ENCODE data around the gene LMBRD1. TPM values are rescaled to one million over a fixed set of nuclear protein-coding genes. Genes with fewer than 3 reads are reported as not detected.

LMBRD1 gene
- total and polyA plus RNA-seq, 2 of the 8 experiments (the other 6 are each of a cell fraction or from before 2014, with no cell fraction given) = 9.1 to 16.8 TPM

GRCh38 chr6:69704916-69705315 is 91.9 kb downstream of the LMBRD1 start:
- H3K36me3 ChIP-seq (ENCODE audit: control insufficient read depth in 2 of 4, insufficient read depth in 4 of 4, low read length in 3 of 4) = no peaks in the 10 kb centered on the region; a peak in 1 of 8 replicates
- H3K4me2 ChIP-seq (ENCODE audit: insufficient read depth in 1 of 2, low read depth in 2 of 2, low read length in 2 of 2) = no peak overlapping the region
- ChIA-PET CTCF (ENCODE audit: partially characterized antibody) (interaction anchor here (0.9 kb wide), 1 partner anchor 25 kb away, joined by 4 read pairs; no protein-coding TSS in a partner anchor), POLR2A (ENCODE audit: partially characterized antibody) (no interaction called here)
- WGBS, 2 experiments (ENCODE audit: extremely low coverage in 1 of 2, insufficient coverage in 1 of 2, insufficient read length in 1 of 2, insufficient replicate concordance in 2 of 2, low coverage in 1 of 2, low lambda C conversion rate in 2 of 2, missing lambda C conversion rate in 1 of 2) = 85% methylated on average over 1 of the region's 1 CpG; no CpG with 5 or more reads in 1 of the 2 experiments
- H4K20me1 ChIP-seq (replicated peaks in 1 of 2; ENCODE audit: control insufficient read depth in 1 of 2, insufficient read depth in 2 of 2, low read length in 2 of 2) = no peaks in the 10 kb centered on the region
- H2BK20ac ChIP-seq (ENCODE audit: low read length) = no peak overlapping the region
- DNase-seq (ENCODE audit: low read depth in 1 of 2, low spot score in 2 of 2) = no peak
- no peak overlapping the region for H4K8ac ChIP-seq (ENCODE audit: extremely low read depth, insufficient read depth, low read length)
- no peak overlapping the region for H2AFZ ChIP-seq (ENCODE audit: low read length)
- TF ChIP-seq TBP (IDR thresholded peaks at IDR 0.05; ENCODE audit: low read depth, low read length) (no peak), TAF7 (optimal IDR thresholded peaks at IDR 0.05; ENCODE audit: borderline replicate concordance, low read depth, low read length) (no peak), SIRT6 (IDR thresholded peaks at IDR 0.05; ENCODE audit: low read length) (no peak), MAX (IDR thresholded peaks at IDR 0.05) (no peak), MAFK (IDR thresholded peaks at IDR 0.05; ENCODE audit: low read depth, low read length) (no peak), POLR2AphosphoS5 (IDR thresholded peaks at IDR 0.05; ENCODE audit: low read depth, low read length) (no peak), CBX8 (IDR thresholded peaks at IDR 0.05; ENCODE audit: borderline replicate concordance, low read depth, low read length) (no peak), GTF2F1 (IDR thresholded peaks at IDR 0.05; ENCODE audit: borderline replicate concordance, low read depth, low read length) (no peak), FOSL1 (IDR thresholded peaks at IDR 0.05; ENCODE audit: insufficient read depth, low read depth, low read length) (no peak), HDAC6 (IDR thresholded peaks at IDR 0.05; ENCODE audit: low read depth, low read length) (no peak)
- no peak overlapping the region for H2BK12ac ChIP-seq (ENCODE audit: low read depth, low read length)
- H2AK5ac ChIP-seq (ENCODE audit: low read depth, low read length) = no peak overlapping the region
- no peaks in the 10 kb centered on the region for H3K27me3 ChIP-seq (replicated peaks in 1 of 4; ENCODE audit: control insufficient read depth in 3 of 4, extremely low read depth in 1 of 4, insufficient read depth in 3 of 4, low read length in 3 of 4)
- H3K79me1 ChIP-seq (ENCODE audit: low read depth, low read length) = no peaks in the 10 kb centered on the region
- H3K9me3 ChIP-seq (ENCODE audit: insufficient read depth in 2 of 2, low read depth in 1 of 2, low read length in 1 of 2) = no peaks in the 10 kb centered on the region
- H3K27ac ChIP-seq (ENCODE audit: low read depth, low read length) = no peak overlapping the region
- H3K9ac ChIP-seq (replicated peaks in 1 of 4; ENCODE audit: extremely low read depth in 1 of 4, low read depth in 3 of 4, low read length in 3 of 4) = no peak overlapping the region
- FAIRE-seq = no peak
- no peak overlapping the region for H3K4ac ChIP-seq (replicated peaks; ENCODE audit: insufficient read length, low read depth, low read length)
- H3K4me1 ChIP-seq (replicated peaks in 1 of 4; ENCODE audit: control insufficient read depth in 3 of 4, insufficient read depth in 4 of 4, low read length in 3 of 4) = no peaks in the 10 kb centered on the region
- H2BK120ac ChIP-seq (replicated peaks; ENCODE audit: low read depth, low read length) = no peak overlapping the region
- H3K23me2 ChIP-seq (ENCODE audit: low read depth, low read length) = no peaks in the 10 kb centered on the region
- no peak overlapping the region for H3K4me3 ChIP-seq (ENCODE audit: extremely low read depth in 1 of 4, insufficient read depth in 2 of 4, low read depth in 3 of 4, low read length in 4 of 4)
- no peak overlapping the region for H4K91ac ChIP-seq (replicated peaks; ENCODE audit: insufficient read length, low read length)
- H3K14ac ChIP-seq (ENCODE audit: insufficient read length) = no peak overlapping the region
- H4K5ac ChIP-seq (ENCODE audit: insufficient read length, low read depth, low read length) = no peak overlapping the region
- H3K18ac ChIP-seq (ENCODE audit: extremely low read depth, low read length) = no peak overlapping the region
- H3K56ac ChIP-seq (replicated peaks; ENCODE audit: insufficient read length, low read depth, low read length) = no peak overlapping the region
- no peak overlapping the region for H2BK5ac ChIP-seq (ENCODE audit: low read depth, low read length)
- no peak overlapping the region for H2BK15ac ChIP-seq (ENCODE audit: low read length)
- H3K23ac ChIP-seq (ENCODE audit: insufficient read length) = no peak overlapping the region
- no peaks in the 10 kb centered on the region for H3K79me2 ChIP-seq (ENCODE audit: control insufficient read depth in 1 of 2, insufficient read depth in 2 of 2, low read length in 2 of 2)
